Neuron (in vitro differentiated cells): ENCODE results near the gene NRG2.

Source experiments
- H2AFZ ChIP-seq: one replicate; pipeline ENCODE4 v1.6.1; 2013; ENCODE audit warnings: low read depth, mild to moderate bottlenecking, inconsistent platforms, low read length, moderate library complexity
- H3K27me3 ChIP-seq: one replicate; pipeline ENCODE4 v1.6.1; 2013; ENCODE audit warnings: low read length; ENCODE audit not compliant: insufficient read depth
- H3K36me3 ChIP-seq: one replicate; pipeline ENCODE4 v1.6.1; 2013; ENCODE audit warnings: low read length; ENCODE audit not compliant: insufficient read depth
- H3K4me1 ChIP-seq: one replicate; pipeline ENCODE4 v1.6.1; 2013; ENCODE audit warnings: low read length; ENCODE audit not compliant: insufficient read depth
- H3K4me3 ChIP-seq: 2 replicates; pipeline ENCODE4 v1.5.1; 2013; ENCODE audit warnings: mild to moderate bottlenecking, low read length, moderate library complexity
- H3K9me3 ChIP-seq: one replicate; pipeline ENCODE4 v1.6.1; 2013; ENCODE audit warnings: low read length

Gene NRG2

GRCh38 chr5:139881143-139881733 is 161.9 kb downstream of the NRG2 start:
- Histone ChIP-seq H3K27me3 (peaks cover 40% of the 10 kb centered on the region), H3K4me1 (no peaks in the 10 kb centered on the region), H3K4me3 (no peak overlapping the region), H2AFZ (no peak overlapping the region), H3K9me3 (no peaks in the 10 kb centered on the region), H3K36me3 (no peaks in the 10 kb centered on the region)

- no peak overlapping the region for H2AFZ ChIP-seq
- H3K4me3 ChIP-seq, result no peak overlapping the region
- no peaks in the 10 kb centered on the region for H3K36me3 ChIP-seq
- no peaks in the 10 kb centered on the region for H3K4me1 ChIP-seq
- H3K9me3 ChIP-seq, result no peaks in the 10 kb centered on the region
- H3K27me3 ChIP-seq, result peaks cover 40% of the 10 kb centered on the region
Measured at GRCh38 chr5:139880416-139881142, 162.5 kb downstream of the NRG2 start.

- Histone ChIP-seq H3K4me1 (no peaks in the 10 kb centered on the region), H3K4me3 (no peak overlapping the region), H3K27me3 (peaks cover 28% of the 10 kb centered on the region), H2AFZ (no peak overlapping the region), H3K36me3 (no peaks in the 10 kb centered on the region), H3K9me3 (no peaks in the 10 kb centered on the region)
Measured at GRCh38 chr5:139878093-139878492, 165.0 kb downstream of the NRG2 start.

GRCh38 chr5:139877129-139877597 is 165.9 kb downstream of the NRG2 start:
- Histone ChIP-seq H3K36me3 (no peaks in the 10 kb centered on the region), H3K9me3 (no peaks in the 10 kb centered on the region), H3K4me1 (no peaks in the 10 kb centered on the region), H2AFZ (no peak overlapping the region), H3K27me3 (peaks cover 30% of the 10 kb centered on the region), H3K4me3 (no peak overlapping the region)

- Histone ChIP-seq H3K4me3 (no peak overlapping the region), H3K9me3 (no peaks in the 10 kb centered on the region), H3K27me3 (peaks cover 24% of the 10 kb centered on the region), H3K36me3 (no peaks in the 10 kb centered on the region), H2AFZ (no peak overlapping the region), H3K4me1 (no peaks in the 10 kb centered on the region)
Measured at GRCh38 chr5:139875957-139876356, 167.1 kb downstream of the NRG2 start.

GRCh38 chr5:139872851-139873794 is 170.0 kb downstream of the NRG2 start:
- Histone ChIP-seq H2AFZ (no peak overlapping the region), H3K36me3 (no peaks in the 10 kb centered on the region), H3K4me3 (no peak overlapping the region), H3K9me3 (no peaks in the 10 kb centered on the region), H3K4me1 (no peaks in the 10 kb centered on the region), H3K27me3 (peaks cover 13% of the 10 kb centered on the region)

- peaks cover 16% of the 10 kb centered on the region for H3K27me3 ChIP-seq
- no peak overlapping the region for H2AFZ ChIP-seq
- no peak overlapping the region for H3K4me3 ChIP-seq
- H3K36me3 ChIP-seq, result no peaks in the 10 kb centered on the region
- H3K4me1 ChIP-seq, result no peaks in the 10 kb centered on the region
- no peaks in the 10 kb centered on the region for H3K9me3 ChIP-seq
Measured at GRCh38 chr5:139872052-139872766, 170.9 kb downstream of the NRG2 start.

GRCh38 chr5:139871614-139872013 is 171.5 kb downstream of the NRG2 start:
- Histone ChIP-seq H3K4me1 (no peaks in the 10 kb centered on the region), H3K27me3 (peaks cover 14% of the 10 kb centered on the region), H3K36me3 (no peaks in the 10 kb centered on the region), H2AFZ (no peak overlapping the region), H3K9me3 (no peaks in the 10 kb centered on the region), H3K4me3 (no peak overlapping the region)

GRCh38 chr5:139870677-139871076 is 172.4 kb downstream of the NRG2 start:
- no peaks in the 10 kb centered on the region for H3K4me1 ChIP-seq
- no peaks in the 10 kb centered on the region for H3K36me3 ChIP-seq
- peaks cover 12% of the 10 kb centered on the region for H3K27me3 ChIP-seq
- no peak overlapping the region for H2AFZ ChIP-seq
- H3K9me3 ChIP-seq, result no peaks in the 10 kb centered on the region
- no peak overlapping the region for H3K4me3 ChIP-seq

- Histone ChIP-seq H3K27me3 (peaks cover 15% of the 10 kb centered on the region), H3K4me3 (no peak overlapping the region), H3K36me3 (no peaks in the 10 kb centered on the region), H3K9me3 (no peaks in the 10 kb centered on the region), H2AFZ (no peak overlapping the region), H3K4me1 (no peaks in the 10 kb centered on the region)
Measured at GRCh38 chr5:139869042-139869790, 173.9 kb downstream of the NRG2 start.

GRCh38 chr5:139867581-139867980 is 175.5 kb downstream of the NRG2 start:
- H3K4me1 ChIP-seq, result no peaks in the 10 kb centered on the region
- no peak overlapping the region for H2AFZ ChIP-seq
- peaks cover 15% of the 10 kb centered on the region for H3K27me3 ChIP-seq
- H3K9me3 ChIP-seq, result no peaks in the 10 kb centered on the region
- no peak overlapping the region for H3K4me3 ChIP-seq
- H3K36me3 ChIP-seq, result no peaks in the 10 kb centered on the region

- H3K36me3 ChIP-seq, result no peaks in the 10 kb centered on the region
- no peak overlapping the region for H3K4me3 ChIP-seq
- H2AFZ ChIP-seq, result no peak overlapping the region
- peaks cover 10% of the 10 kb centered on the region for H3K27me3 ChIP-seq
- no peaks in the 10 kb centered on the region for H3K9me3 ChIP-seq
- H3K4me1 ChIP-seq, result no peaks in the 10 kb centered on the region
Measured at GRCh38 chr5:139867109-139867508, 176.0 kb downstream of the NRG2 start.
